Glomerular visceral epithelial cell (primary cell): ENCODE data around the gene SYTL3.
A peak's percentile ranks its signal among the peaks of the same experiment; 100 is the strongest.
"Not testable (repeated sequence)": the region's sequence is repeated elsewhere in the genome, so short reads cannot be mapped to it uniquely, and the experiment has no call there.

Experiments used
- DNase-seq: peaks from one replicate; pipeline ENCODE4 v3.0.0-alpha.2; 2016; ENCODE audit errors: extremely low spot score

Gene SYTL3

GRCh38 chr6:158774717-158775449 lies 125.0 kb downstream of the SYTL3 start:
- DNase-seq, result no peak

- DNase-seq, result no peak
Measured at GRCh38 chr6:158775832-158776231, 126.0 kb downstream of the SYTL3 start.

- DNase-seq, result no peak
Measured at GRCh38 chr6:158776737-158777136, 126.9 kb downstream of the SYTL3 start.

- DNase-seq, result no peak
Measured at GRCh38 chr6:158777510-158777909, 127.7 kb downstream of the SYTL3 start.

GRCh38 chr6:158778005-158778527 lies 128.2 kb downstream of the SYTL3 start:
- DNase-seq, result no peak

GRCh38 chr6:158780246-158780884 lies 130.5 kb downstream of the SYTL3 start:
- no peak for DNase-seq

- no peak for DNase-seq
Measured at GRCh38 chr6:158780988-158781691, 131.3 kb downstream of the SYTL3 start.

- DNase-seq, result no peak
Measured at GRCh38 chr6:158781692-158782373, 132.0 kb downstream of the SYTL3 start.

- DNase-seq, result no peak
Measured at GRCh38 chr6:158782432-158783166, 132.7 kb downstream of the SYTL3 start.

GRCh38 chr6:158783167-158783450 lies 133.3 kb downstream of the SYTL3 start:
- no peak for DNase-seq

GRCh38 chr6:158783851-158784250 lies 134.0 kb downstream of the SYTL3 start:
- no peak for DNase-seq

GRCh38 chr6:158784505-158784904 lies 134.7 kb downstream of the SYTL3 start:
- DNase-seq, result peak; percentile 89

GRCh38 chr6:158785036-158785435 lies 135.2 kb downstream of the SYTL3 start:
- DNase-seq, result peak; percentile 22

GRCh38 chr6:158786645-158787304 lies 136.9 kb downstream of the SYTL3 start:
- DNase-seq, result no peak

- no peak for DNase-seq
Measured at GRCh38 chr6:158787395-158787794, 137.5 kb downstream of the SYTL3 start.

GRCh38 chr6:158789115-158789917 lies 139.5 kb downstream of the SYTL3 start:
- no peak for DNase-seq

- DNase-seq, result no peak
Measured at GRCh38 chr6:158791274-158791855, 141.5 kb downstream of the SYTL3 start.

GRCh38 chr6:158792505-158792904 lies 142.7 kb downstream of the SYTL3 start:
- DNase-seq, result not testable (repeated sequence)

- DNase-seq, result peak; percentile 46
Measured at GRCh38 chr6:158793432-158793831, 143.6 kb downstream of the SYTL3 start.

- no peak for DNase-seq
Measured at GRCh38 chr6:158795516-158795915, 145.7 kb downstream of the SYTL3 start.
